NK-92 treated with Interleukin-12 subunit alpha and Interleukin-12 subunit beta, amount 100 ng/mL, for 24 hours (cell line): ENCODE measurements around the gene NACAD.

Source experiments
- DNase-seq: peaks from one replicate; lab custom pipeline; 2025; lab: John Stamatoyannopoulos, UW

The NACAD gene

DNA sequence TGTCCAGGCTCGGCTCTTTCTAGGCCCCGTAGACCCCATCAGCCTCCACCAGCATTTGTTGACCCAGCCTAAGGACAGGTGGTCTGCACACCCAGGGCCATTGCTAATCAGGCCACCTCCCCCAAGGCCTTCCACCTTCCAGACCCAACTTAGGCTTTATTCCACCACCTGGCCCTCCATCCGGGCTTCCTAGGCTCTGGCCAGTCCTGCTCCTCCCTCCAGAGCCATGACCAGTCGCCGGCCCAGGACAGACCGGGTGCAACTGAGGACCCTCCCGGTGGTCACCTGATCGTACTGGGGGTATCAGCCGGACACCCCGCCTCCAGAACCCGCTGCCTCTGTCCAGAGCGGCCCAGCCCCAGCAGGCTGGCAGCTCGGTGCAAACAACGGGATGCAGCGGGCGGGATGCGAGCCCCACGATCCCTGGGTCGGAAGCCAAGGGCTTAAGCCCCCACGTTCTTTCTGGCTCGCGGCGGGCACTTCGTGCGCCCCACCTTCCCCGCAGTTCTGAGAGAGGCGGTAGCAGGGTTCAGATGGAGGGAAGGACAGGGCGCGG lies 545 bp downstream of the NACAD start:
- DNase-seq: no peak

DNA sequence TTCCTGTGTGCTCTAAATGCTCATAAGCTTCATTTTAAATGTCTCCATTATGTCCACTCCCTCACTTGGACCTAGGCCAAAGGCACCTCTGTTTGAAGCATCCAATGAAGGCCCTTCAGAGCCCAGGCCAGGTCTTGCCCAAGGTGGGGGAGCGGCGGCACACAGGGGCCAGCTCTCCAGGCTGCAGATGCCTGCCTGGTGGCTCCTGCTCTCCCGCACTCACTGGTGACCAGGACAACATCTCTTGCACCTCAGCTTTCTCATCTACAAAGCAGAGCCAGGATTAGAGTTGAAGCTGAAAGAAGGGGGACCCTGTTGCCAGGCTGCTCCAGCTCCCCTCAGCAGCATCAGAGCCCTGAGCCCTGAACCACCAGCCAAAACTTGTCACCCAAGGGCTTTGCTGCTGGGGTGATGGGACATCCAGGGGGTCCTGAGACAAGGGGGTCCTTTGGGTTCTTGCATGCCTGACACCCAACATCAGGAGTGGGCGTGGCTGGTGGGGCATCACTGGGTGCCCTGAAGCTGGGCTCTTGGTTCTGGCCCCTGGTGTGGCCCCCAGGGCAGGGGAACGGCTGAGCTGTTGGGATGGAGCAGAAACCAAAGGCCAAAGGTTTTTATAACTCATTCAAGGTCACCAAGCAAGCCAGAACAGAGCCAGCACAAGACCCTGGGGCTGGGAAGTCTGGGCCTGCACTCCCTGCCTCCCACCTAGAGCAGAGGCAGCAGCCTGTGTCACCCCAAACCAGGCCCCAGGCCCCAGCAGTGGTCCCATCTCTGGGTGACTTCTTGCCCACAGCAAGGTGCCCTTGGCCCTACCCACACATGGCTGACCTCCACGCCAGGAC lies 1.2 kb downstream of the NACAD start:
- no peak for DNase-seq

DNA sequence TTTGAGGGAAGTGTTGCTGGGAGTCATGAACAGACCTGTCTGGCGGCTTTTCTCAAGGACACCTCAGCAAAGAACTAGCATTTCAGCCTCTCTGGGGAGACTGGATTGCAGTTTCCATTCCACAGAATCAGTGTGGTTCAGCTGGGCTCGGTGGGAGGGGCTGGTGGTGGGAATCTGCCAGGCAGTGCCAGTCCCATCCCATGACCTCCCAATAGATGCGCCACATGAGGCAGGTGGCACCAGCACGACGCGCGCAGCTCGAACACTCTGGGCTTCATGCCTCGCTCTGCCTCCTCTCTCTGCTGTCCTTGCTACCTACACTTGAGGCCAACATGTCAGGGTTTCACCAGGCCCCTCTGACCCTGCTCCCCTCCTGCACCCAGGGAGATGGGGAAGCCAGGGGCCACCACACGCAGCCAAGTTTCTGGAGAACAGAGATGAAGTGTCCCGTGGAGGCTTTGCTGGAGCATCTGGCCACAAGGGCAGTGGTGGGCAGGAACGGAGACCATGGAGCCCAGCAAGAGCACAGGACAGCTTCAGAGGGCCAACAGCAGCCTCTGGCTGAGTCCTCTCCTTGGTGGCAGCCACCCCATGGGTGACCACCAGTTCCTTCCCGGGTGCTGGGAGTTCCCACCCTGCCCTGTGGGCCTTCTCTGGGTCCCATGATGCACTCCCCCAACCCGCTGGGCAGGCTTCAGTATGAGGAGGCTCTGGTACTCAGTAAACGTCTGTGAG lies 2.3 kb downstream of the NACAD start:
- no peak for DNase-seq

DNA sequence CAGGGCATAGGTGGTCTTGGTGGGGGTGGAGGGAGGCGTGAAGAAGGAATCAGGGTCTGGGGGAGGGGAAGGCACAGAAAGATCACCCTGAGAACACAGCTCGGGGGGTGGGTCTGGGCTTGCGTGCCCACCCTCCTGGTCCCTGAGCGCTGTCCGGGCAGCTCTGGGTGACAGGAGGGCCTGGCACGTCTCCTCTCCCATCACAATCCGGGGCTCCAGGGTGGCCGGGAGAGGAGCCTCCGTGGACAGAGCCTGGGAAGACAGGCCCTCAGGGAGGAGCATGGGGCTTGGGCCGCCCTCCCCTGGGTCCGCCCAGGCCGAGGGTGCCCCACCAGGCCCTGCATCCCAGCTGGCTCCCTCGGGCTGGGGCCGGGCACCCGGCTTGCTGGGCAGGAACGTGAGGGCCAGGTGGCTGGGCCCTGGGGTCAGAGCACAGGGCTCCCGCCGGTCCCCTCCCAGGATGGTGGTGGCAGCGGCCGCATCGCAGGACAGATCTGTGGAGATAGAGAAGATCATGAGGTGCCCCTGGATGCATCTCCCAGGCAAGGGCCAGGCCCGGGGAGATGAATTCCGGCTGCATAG lies 3.1 kb downstream of the NACAD start:
- DNase-seq: no peak

DNA sequence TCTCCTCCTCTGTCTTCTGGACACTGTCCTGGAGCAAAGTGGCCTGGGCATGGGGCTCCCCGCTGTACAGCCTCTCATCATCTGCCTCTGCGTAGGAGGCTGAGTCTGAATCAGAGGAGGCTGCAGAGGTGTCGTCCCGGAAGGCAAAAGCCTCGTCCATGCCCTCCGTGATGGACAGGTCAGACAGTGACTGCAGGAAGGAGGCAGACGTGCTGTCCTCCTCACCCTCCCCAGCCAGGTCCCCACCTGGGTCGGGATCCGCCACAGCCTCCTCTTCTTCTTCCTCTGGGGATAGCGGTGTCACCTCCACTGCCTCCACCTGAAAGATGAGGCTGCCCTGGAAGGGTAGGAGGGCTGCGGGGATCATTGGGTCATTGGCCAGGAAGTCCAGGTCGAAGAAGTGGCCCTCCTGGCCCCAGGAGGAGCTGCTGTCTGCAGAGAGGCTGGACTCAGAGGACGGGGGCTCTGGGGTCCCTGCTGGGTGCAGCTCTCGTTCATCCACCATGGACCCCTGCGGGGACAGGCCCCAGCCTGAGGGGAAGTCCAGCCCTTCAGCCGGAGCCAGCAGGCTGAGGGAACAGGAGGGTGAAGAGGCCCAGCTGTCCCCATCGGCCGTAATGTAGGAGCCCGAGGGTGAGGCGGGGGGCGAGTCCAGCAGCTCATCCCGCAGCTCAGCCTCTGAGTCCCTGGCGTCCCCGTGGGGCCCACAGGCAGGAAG lies 3.7 kb downstream of the NACAD start:
- DNase-seq: no peak

DNA sequence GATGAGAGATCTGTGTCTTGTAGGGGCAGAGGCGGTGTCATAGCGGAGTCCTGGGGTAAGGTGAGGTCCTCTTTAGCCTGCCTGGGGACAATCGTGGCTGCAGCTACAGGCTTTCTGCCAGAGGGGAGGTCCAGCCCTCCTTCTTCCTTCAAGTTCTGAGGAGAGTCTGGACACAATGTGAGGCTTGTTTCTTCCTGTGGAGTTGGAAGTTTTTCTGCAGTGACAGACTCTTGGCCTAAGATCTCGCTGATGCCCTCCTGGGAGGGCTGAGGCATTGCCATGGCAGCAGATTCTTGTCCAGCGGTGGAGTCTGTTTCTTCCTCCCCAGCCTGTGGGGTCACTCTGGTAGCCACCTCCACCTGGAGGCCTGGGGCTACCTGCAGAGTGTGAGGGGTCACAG lies 4.4 kb downstream of the NACAD start:
- DNase-seq: no peak

DNA sequence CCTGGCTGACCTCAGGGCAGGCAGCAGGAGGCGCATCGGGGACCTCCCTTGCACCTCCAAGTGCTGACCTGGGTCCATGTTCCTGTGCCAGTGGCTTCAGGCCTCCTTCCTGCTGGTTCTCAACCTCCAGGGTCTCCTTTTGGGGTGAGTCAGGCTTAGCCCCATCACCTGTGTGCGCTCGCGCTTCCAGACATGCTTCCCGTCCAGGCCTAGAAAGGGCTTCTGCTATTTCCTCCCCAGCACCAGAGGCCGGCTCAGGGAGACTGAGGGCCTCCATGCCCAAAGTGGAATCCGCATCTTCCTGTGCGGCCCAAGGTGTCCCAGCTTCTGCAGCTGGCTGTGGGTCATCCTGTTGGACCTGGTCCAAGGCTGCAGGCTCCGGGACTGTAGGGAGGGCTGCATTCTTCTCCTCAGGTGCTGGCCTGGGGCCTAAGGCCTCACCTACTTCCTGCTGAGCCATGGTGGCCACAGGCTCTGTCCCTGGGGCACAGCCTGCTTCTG lies 5.9 kb downstream of the NACAD start:
- no peak for DNase-seq

DNA sequence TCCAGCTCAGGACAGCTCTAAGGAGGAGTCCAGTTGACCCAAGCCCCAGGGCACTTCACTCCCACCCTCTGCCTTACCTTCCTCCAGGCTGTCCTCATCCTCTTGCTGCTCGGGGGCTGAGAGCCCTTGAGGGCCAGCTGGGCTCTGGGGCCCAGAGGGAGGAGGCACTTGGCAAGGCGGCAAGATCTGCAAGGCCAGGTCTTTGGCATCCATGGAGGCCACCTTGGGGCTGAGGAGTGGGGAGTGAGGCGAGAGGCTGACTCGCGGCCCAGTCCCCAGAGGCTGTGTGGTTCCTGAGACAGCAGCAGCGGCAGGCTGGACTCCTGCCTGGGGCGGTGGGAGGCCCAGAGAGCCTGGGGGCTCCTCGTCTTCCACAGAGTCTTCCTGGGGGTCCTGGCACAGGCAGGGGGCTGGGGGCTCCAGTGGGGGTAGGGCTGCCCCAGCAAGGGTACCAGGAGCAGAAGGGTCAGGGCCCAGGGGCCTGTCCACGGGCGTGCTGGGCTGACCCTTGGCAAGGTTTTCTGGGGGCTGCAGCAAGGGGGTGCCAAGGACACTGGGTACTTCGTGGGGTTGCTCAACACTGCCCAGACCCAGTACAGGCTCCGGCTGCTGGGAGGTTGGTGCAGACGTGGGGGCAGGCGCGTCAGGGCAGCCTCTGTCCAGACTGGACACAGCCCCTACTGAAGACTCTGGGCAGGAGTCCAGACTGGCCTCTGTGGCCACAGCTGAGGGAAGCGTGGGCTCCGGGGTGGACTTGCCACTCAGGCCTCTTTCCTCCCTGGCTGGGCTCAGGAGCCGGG lies 6.5 kb downstream of the NACAD start:
- no peak for DNase-seq

DNA sequence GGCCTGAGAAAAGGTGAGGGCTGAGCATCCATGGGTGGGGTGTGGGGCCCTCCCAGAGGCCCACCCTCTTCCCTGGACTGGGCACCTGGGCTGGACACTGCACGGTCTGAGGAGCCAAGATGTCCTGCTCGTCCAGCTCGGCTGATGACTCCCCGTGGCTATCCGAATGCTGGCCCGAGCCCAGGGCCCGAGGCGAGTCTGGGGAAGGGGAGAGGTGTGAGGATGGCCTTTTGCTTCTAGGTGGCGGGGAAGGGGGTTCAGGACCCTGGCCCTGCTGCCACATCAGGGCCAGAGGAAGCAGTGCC lies 7.1 kb downstream of the NACAD start:
- DNase-seq: no peak

DNA sequence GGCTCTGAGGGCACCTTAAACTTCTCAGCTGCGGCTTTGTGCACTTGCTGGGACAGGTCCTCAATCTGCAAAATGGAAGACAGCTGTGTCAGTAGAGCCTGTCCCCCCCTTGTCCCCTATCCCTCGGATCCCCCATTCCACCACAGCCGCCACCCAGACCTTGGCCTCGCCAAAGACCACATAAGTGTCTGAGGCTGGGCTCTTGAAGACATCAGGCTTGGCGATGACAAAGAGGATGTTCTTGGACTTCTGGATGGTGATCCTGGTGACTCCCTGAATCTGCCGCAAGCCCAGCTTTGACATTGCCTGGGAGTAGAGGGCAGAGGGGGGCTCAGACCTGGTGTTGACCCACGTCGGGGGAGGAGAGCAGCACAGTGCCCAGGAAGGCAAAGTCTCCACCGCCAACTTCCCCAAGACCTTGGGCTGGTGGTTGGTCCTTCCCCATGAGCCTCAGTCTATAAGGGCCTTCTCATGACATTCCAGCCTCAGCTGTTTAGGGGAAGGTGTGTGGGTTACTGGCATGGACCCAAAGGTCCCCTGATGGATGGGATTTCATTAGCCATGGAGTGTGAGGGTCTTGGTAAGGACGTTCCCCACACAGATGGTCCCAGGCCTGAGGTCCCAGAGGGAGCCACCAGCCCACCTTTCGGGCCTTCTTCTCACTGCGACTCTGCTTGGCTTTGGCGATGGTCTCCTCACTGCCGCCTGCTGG lies 7.7 kb downstream of the NACAD start:
- DNase-seq: no peak

DNA sequence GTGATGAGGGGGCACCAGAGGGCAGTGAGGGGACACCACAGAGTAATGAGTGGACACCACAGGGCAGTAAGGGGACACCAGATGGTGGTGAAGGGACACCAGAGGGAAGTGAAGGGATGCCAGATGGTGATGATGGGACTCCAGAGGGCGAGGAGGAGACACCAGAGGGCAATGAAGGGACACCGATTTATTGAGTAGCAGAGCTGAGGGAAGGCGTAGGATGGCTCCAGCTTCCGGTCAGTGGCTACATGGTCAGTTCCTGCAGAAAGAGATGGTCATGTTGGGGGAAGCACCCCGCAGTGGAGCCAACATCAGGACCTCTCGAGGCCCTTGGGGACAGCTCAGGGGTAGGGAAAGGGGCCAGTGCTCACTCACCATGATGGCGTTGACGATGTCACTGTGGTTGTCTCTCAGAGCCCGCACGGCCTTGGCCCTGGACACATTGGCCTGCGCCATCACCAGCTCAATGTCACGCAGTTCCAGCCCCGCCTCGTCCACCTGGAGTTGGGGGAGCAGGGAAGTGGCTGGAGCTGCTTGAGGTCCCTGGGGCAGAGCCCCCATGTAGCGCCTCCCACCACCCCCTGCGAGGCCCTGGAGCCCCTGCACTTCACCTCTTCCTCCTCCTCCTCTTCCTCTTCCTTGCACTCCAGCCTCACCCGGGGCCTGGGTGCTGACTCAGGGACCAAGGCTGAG lies 8.4 kb downstream of the NACAD start:
- DNase-seq: no peak

DNA sequence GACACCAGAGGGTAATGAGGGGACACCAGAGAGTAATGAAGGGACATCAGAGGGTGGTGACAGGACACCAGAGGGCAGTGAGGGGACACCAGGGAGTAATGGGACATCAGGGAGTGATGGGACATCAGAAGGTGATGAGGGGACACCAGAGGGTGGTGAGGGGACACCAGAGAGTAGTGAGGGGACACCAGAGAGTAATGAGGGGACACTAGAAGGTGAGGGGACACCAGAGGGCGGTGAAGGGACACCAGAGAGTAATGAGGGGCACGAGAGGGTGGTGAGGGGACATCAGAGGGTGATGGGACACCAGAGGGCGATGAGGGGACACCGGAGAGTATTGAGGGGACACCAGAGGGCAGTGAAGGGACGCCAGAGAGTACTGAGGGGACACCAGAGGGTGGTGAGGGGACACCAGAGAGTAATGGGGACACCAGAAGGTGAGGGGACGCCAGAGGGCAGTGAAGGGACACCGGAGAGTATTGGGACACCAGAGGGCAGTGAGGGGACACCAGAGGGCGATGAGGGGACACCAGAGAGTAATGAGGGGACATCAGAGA lies 10.6 kb downstream of the NACAD start:
- DNase-seq: no peak

DNA sequence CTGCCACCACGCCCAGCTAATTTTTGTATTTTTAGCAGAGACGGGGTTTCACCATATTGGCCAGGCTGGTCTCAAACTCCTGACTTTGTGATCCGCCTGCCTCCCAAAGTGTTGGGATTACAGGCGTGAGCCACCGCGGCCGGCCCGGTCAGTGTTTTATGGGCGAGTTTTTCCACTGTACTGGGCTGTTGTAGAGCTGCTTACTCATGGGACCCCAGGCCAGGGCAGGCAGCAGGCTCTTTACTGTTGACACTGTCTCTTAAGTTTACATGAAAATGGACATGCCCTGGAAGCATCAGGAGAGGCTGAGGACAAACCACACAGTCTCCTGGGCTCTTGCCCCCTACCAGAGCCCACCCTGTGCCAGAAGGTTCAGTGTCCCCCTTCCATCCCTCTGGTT lies 11.2 kb downstream of the NACAD start:
- DNase-seq: no peak

DNA sequence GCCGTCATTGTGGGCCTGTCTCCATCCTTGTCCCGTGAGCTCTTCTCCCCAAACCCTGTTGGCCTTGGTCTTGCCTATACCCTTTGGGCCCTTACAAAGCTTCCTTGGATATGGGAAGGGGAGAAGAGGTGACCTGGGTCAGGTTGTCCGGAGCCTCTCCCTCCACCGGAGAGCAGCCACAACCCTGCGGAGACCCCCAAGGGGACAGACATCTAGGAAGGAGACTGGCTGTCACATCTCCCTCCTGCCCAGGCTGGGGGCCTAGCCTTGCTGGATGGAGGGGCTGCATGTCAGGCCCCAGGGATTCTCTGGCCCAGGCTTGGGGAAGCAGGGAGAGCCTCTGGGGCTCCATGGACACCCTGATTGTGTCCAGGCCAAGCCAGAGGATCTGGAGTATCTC lies 11.8 kb downstream of the NACAD start:
- no peak for DNase-seq

DNA sequence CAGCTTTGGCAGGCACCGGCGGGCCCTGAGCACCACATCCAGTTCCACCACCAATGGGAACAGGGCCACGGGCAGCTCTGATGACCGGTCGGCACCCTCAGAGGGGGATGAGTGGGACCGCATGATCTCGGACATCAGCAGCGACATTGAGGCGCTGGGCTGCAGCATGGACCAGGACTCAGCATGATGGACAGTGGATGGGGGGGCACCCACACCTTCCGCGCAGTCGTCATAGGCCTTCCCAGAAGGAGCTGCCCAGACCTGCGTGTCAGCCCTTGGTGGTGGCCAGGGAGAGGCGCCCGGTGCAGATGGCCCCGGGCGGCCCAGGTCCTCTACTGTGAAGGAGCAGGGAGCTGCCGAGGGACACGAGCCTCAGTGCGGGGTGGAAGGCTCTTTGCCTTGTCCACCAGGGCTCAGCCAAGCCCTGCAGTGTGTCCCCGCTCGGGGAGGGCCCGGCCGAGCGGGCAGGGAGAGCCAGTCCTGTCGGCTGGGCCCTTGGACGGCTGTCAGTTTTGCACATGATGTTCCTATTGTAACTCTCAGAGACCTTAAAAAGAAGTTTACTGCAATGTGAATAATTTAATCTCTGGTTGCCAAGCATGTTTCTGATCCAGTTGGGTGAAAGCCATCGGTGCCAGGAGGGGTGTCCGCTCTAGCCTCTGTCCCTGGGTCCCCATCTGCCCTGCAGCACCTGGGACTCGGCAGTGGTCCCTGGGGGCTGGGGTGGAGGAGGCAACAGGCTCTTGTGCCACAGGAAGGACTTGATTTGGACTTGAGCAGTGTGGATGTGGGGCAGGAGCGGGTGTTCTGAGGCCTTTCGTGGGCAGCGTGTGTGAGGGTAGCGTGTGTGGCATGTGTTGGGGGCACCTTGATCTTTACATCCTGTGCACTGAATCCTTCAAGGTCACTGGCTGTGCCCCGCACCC lies 12.6 kb downstream of the NACAD start:
- no peak for DNase-seq

DNA sequence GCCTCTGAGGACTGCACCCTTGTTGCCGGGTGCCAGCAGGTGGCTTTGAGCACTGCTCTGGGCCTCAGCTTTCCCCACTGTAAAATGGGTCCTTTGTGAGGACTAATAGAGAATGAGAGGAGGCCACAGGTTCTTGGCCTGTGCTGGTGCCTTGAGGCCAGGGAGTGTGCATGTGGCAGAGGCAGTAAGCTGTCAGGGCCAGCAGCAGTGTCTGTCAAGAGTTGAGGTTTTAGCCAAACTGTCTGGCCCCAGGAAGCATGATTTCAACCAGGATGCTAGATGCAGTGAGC lies 13.5 kb downstream of the NACAD start:
- no peak for DNase-seq

DNA sequence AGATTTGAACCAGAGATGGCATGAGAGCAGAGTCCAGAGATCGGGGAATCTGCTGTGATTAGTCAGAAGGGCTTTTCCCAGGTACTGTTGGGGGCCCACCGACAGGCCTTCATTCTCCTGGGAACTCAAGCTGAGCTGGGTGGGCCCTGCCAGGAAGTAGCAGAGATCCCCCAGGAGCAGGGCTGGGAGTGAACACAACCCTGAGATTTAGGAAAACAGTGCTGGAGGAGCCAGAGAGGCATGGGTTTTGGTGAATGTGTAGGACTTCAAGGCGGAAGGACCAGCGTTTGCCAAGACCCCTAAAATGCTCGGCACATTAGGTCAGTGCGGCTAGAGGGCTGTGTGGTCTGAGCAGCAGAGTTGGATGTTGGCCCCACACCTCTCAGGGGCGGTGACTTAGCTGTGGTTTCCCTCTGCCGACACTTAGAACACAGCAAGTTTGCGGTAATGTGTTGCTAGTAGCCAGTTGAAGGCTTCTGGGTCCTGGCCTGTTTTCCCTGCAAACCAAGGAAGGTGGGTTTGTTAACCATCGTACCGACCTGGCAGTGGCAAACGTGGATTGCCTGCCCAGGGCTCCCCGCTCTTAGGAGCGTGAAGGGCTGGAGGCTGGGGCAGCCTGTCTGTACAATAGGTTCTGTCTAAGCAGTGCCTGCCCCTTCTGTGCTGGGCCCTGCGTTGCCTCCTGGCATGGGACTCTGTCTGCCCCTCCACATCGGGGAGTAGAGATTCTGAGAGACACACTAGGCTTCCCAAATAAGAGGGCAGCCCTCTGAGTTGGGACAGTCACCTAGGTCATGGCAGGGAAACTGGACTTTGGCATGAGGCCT lies 14.0 kb downstream of the NACAD start:
- DNase-seq: no peak
